ENCODE measurements around the gene MICAL3. TPM values are rescaled to one million over a fixed set of nuclear protein-coding genes. Genes with fewer than 3 reads are reported as not detected.

MICAL3 gene
- total and polyA plus RNA-seq, 2 experiments from 2014 or later: 6.1 to 25.1 TPM

DNA sequence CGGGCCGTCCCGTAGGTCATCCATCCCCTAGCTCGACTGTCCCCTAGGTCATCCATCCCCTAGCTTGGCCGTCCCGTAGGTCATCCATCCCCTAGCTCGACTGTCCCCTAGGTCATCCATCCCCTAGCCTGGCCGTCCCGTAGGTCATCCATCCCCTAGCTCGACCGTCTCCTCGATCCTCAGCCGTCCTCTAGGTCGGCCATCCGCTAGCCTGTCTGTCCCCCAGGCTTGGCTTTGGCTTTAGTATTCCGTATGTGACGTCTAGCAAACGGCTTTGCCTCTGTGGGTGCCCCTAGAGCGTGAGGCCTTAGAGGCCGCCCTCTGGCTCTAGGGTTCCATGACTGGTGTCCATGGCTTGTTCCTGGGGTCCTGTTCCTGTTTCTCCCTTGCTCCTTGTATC is 209.5 kb downstream of the MICAL3 start:
- no peaks in the 10 kb centered on the region for H3K79me2 ChIP-seq (ENCODE audit: insufficient read depth)
- 94 to 100% methylated on average over 12 to 20 of the region's 20 CpGs for WGBS, 2 experiments (ENCODE audit: low coverage in 1 of 2, low lambda C conversion rate in 2 of 2, missing lambda C conversion rate in 2 of 2)
- no peaks in the 10 kb centered on the region for H3K36me3 ChIP-seq (ENCODE audit: low read depth)
- H3K4me1 ChIP-seq (ENCODE audit: insufficient read depth): no peaks in the 10 kb centered on the region
- H3F3A ChIP-seq (ENCODE audit: insufficient read depth): no peaks in the 10 kb centered on the region
- no peaks in the 10 kb centered on the region for H4K20me1 ChIP-seq (ENCODE audit: insufficient read depth)
- in situ Hi-C loops (cut with MboI): no loop called here
- TF ChIP-seq EZH2 (IDR thresholded peaks at IDR 0.05; ENCODE audit: insufficient read depth, poor library complexity, severe bottlenecking) (no peak), EZH2phosphoT487 (IDR thresholded peaks at IDR 0.05; ENCODE audit: insufficient read depth, low read depth) (no peak)
- H3K4me3 ChIP-seq: no peak overlapping the region
- H3K27ac ChIP-seq: no peak overlapping the region
- DNase-seq: no peak
- H3K27me3 ChIP-seq (replicated peaks; ENCODE audit: insufficient read depth): no peaks in the 10 kb centered on the region
- no peak overlapping the region for H3K9ac ChIP-seq
- no peak overlapping the region for H3K4me2 ChIP-seq (ENCODE audit: unreplicated experiment)
- H3K9me3 ChIP-seq (ENCODE audit: low read depth): no peaks in the 10 kb centered on the region
- no peaks in the 10 kb centered on the region for H3K9me2 ChIP-seq (ENCODE audit: insufficient read depth)
- no peak overlapping the region for H2AFZ ChIP-seq

DNA sequence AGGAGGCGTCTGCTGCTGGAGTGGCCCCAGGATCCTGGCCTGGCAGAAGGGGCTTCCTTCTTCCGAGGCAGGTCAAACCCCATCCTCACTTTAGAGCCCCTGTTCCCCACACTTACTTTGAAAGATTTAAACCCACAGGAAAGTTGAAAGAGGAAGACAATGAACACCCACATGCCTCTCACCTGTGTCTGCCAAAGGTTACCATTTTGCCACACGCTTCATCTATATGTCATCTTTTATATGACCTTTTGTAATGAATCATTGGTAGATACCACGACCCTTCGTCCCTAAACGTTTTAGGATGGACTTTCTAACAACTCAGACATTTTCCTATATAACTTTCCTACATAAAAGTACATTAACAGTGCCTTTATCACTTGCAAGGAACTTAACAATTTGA is 210.3 kb downstream of the MICAL3 start:
- Histone ChIP-seq H3F3A (ENCODE audit: insufficient read depth) (no peaks in the 10 kb centered on the region), H3K9me2 (ENCODE audit: insufficient read depth) (no peaks in the 10 kb centered on the region), H3K9me3 (ENCODE audit: low read depth) (no peaks in the 10 kb centered on the region), H3K27me3 (replicated peaks; ENCODE audit: insufficient read depth) (no peaks in the 10 kb centered on the region), H4K20me1 (ENCODE audit: insufficient read depth) (no peaks in the 10 kb centered on the region), H3K27ac (no peak overlapping the region), H3K4me1 (ENCODE audit: insufficient read depth) (no peaks in the 10 kb centered on the region), H3K4me3 (no peak overlapping the region), H3K4me2 (ENCODE audit: unreplicated experiment) (no peak overlapping the region), H2AFZ (no peak overlapping the region), H3K79me2 (ENCODE audit: insufficient read depth) (no peaks in the 10 kb centered on the region), H3K9ac (no peak overlapping the region), H3K36me3 (ENCODE audit: low read depth) (0 out of 2 replicates have a peak, but pooled peaks cover 4% of the 10 kb centered on the region)
- 93 to 99% methylated on average over 6 of the region's 6 CpGs for WGBS, 2 experiments (ENCODE audit: low coverage in 1 of 2, low lambda C conversion rate in 2 of 2, missing lambda C conversion rate in 2 of 2)
- no peak for DNase-seq
- TF ChIP-seq EZH2 (IDR thresholded peaks at IDR 0.05; ENCODE audit: insufficient read depth, poor library complexity, severe bottlenecking) (no peak), EZH2phosphoT487 (IDR thresholded peaks at IDR 0.05; ENCODE audit: insufficient read depth, low read depth) (no peak)
- in situ Hi-C loops (cut with MboI): no loop called here

DNA sequence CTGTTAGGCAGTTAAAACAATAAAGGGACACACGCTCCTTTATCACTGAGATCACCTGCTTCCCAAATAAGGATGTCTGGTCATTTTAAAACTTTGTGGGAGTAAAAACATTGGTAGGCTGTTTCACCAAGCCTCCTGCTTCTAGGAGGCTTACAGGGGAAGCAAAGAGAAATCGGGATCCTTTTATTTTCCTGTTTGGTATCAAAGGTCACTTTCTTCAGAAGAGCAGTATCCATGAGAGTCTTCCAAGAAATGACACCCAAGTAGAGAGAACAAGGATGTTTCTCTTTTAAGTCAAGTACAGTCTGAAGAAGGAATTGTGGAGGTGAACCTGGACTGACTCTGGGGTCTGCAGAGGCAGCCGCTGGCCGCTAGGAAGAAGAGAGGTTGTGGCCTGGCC is 213.2 kb downstream of the MICAL3 start:
- no peaks in the 10 kb centered on the region for H3K9me2 ChIP-seq (ENCODE audit: insufficient read depth)
- in situ Hi-C loops (cut with MboI): no loop called here

DNA sequence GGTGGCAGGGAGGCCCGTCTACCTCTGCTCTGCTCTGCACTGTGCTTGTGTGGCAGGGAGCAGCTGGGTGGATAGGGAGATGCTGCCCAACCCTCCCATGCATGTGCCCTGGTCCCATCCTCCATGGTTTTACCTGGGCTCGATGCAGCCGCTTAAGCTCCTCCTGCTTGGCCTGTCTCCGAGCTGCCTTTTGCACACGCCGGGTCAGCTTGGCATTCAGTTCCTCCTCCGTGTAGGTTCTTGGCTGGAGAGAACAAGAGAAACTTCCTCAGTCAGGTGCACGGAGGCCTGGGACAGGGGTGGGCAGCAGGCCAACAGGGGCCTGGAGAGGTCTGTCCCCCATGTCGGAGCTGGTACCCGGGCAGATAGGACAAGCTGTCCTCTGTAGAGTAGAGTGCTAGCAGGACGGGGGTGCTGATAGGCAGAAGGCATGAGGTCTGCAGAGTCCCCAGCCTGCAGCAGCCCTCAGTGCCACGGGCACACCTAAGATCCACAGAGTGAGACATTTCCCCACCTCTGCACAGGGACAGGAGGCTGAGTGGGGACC is 213.7 kb downstream of the MICAL3 start:
- Histone ChIP-seq H3K9me2 (ENCODE audit: insufficient read depth) (no peaks in the 10 kb centered on the region), H3K4me2 (ENCODE audit: unreplicated experiment) (no peak overlapping the region), H3K9ac (no peak overlapping the region), H3K9me3 (ENCODE audit: low read depth) (no peaks in the 10 kb centered on the region), H3K4me3 (no peak overlapping the region), H3K4me1 (ENCODE audit: insufficient read depth) (no peaks in the 10 kb centered on the region), H3K36me3 (ENCODE audit: low read depth) (peaks cover 15% of the 10 kb centered on the region), H3K79me2 (ENCODE audit: insufficient read depth) (no peaks in the 10 kb centered on the region), H3K27ac (no peak overlapping the region), H4K20me1 (ENCODE audit: insufficient read depth) (no peaks in the 10 kb centered on the region), H2AFZ (no peak overlapping the region), H3F3A (ENCODE audit: insufficient read depth) (no peaks in the 10 kb centered on the region), H3K27me3 (replicated peaks; ENCODE audit: insufficient read depth) (no peaks in the 10 kb centered on the region)
- TF ChIP-seq EZH2 (IDR thresholded peaks at IDR 0.05; ENCODE audit: insufficient read depth, poor library complexity, severe bottlenecking) (no peak), EZH2phosphoT487 (IDR thresholded peaks at IDR 0.05; ENCODE audit: insufficient read depth, low read depth) (no peak)
- WGBS, 2 experiments (ENCODE audit: low coverage in 1 of 2, low lambda C conversion rate in 2 of 2, missing lambda C conversion rate in 2 of 2): 93 to 95% methylated on average over 12 of the region's 12 CpGs
- DNase-seq: no peak
- in situ Hi-C loops (cut with MboI): no loop called here

More for the DNA sequence above, 213.2 kb downstream of the MICAL3 start:
- no peaks in the 10 kb centered on the region for H3K4me1 ChIP-seq (ENCODE audit: insufficient read depth)
- no peaks in the 10 kb centered on the region for H3F3A ChIP-seq (ENCODE audit: insufficient read depth)
- DNase-seq: no peak
- H3K9ac ChIP-seq: no peak overlapping the region
- no peaks in the 10 kb centered on the region for H4K20me1 ChIP-seq (ENCODE audit: insufficient read depth)
- TF ChIP-seq EZH2phosphoT487 (IDR thresholded peaks at IDR 0.05; ENCODE audit: insufficient read depth, low read depth) (no peak), EZH2 (IDR thresholded peaks at IDR 0.05; ENCODE audit: insufficient read depth, poor library complexity, severe bottlenecking) (no peak)
- H3K27me3 ChIP-seq (replicated peaks; ENCODE audit: insufficient read depth): no peaks in the 10 kb centered on the region
- H3K27ac ChIP-seq: no peak overlapping the region
- 96 to 100% methylated on average over 4 of the region's 4 CpGs for WGBS, 2 experiments (ENCODE audit: low coverage in 1 of 2, low lambda C conversion rate in 2 of 2, missing lambda C conversion rate in 2 of 2)
- H2AFZ ChIP-seq: no peak overlapping the region
- peaks cover 14% of the 10 kb centered on the region for H3K36me3 ChIP-seq (ENCODE audit: low read depth)
- no peak overlapping the region for H3K4me2 ChIP-seq (ENCODE audit: unreplicated experiment)
- H3K9me3 ChIP-seq (ENCODE audit: low read depth): no peaks in the 10 kb centered on the region
- H3K4me3 ChIP-seq: no peak overlapping the region
- no peaks in the 10 kb centered on the region for H3K79me2 ChIP-seq (ENCODE audit: insufficient read depth)

Data from GM23248 (cell line).